ENCODE measurements around the gene HTR1E. TPM values are rescaled to one million over a fixed set of nuclear protein-coding genes. Genes with fewer than 3 reads are reported as not detected.

The HTR1E gene
- total and polyA plus RNA-seq, 2 donors (not counting 1 experiment from before 2014, with no cell fraction given), result not detected

GRCh38 chr6:86936834-86937218 is 502 bp upstream of the HTR1E start:
- WGBS (ENCODE audit: insufficient coverage), result 12% methylated on average over 9 of the region's 12 CpGs
- no peak for TF ChIP-seq CTCF (IDR thresholded peaks at IDR 0.05)
- no peak for TF ChIP-seq EZH2 (IDR thresholded peaks at IDR 0.05; ENCODE audit: borderline replicate concordance, insufficient read depth, low read depth, low read length, poor library complexity, severe bottlenecking)
- H4K20me1 ChIP-seq (ENCODE audit: control insufficient read depth, insufficient read depth, low read length, poor library complexity, severe bottlenecking), result no peaks in the 10 kb centered on the region
- H3K4me2 ChIP-seq (replicated peaks; ENCODE audit: low read depth, low read length, poor library complexity, severe bottlenecking), result peak overlapping the region; percentile 63
- H3K4me3 Mint-ChIP-seq, result peak overlapping the region; percentile 73
- ATAC-seq (ENCODE audit: low read depth), result no peak
- H3K4me1 ChIP-seq (ENCODE audit: control insufficient read depth in 2 of 2, insufficient read depth in 2 of 2, low read length in 2 of 2), result peaks cover 12 to 14% of the 10 kb centered on the region in 2 donors
- no peaks in the 10 kb centered on the region for H3K79me2 ChIP-seq (ENCODE audit: control insufficient read depth, insufficient read depth, low read length)
- peak overlapping the region in 2 of 5 experiments; percentile 39 to 47 for H3K4me3 ChIP-seq (ENCODE audit: control extremely low read depth in 1 of 5, extremely low read depth in 1 of 5, insufficient read depth in 1 of 5, low read depth in 2 of 5, low read length in 4 of 5)
- intact Hi-C loops (cut with micrococcal nuclease), result loop anchor here (5.0 kb wide), 1 partner anchor 1015 kb away; no protein-coding TSS in a partner anchor
- peaks cover 19% of the 10 kb centered on the region for H3K4me1 Mint-ChIP-seq
- H3K9me3 Mint-ChIP-seq (ENCODE audit: insufficient read depth), result no peaks in the 10 kb centered on the region
- H3K27me3 ChIP-seq (replicated peaks in 1 of 4; ENCODE audit: control extremely low read depth in 1 of 4, control insufficient read depth in 3 of 4, insufficient read depth in 4 of 4, low read length in 3 of 4), result peaks cover 0 to 32% (median 19%) of the 10 kb centered on the region in 4 experiments
- no peak for DNase-seq
- peak overlapping the region; percentile 41 for H3K9ac ChIP-seq (ENCODE audit: low read length)
- H2AFZ ChIP-seq (ENCODE audit: insufficient read depth, low read depth, low read length, poor library complexity, severe bottlenecking), result peak overlapping the region; percentile 63
- POLR2A ChIA-PET, result no interaction called here
- H3K9me3 ChIP-seq (ENCODE audit: control extremely low read depth in 1 of 3, control insufficient read depth in 2 of 3, insufficient read depth in 1 of 3, low read length in 2 of 3), result peaks cover 0 to 5% (median 0%) of the 10 kb centered on the region in 3 donors
- no peaks in the 10 kb centered on the region for H3K36me3 ChIP-seq (replicated peaks in 1 of 2; ENCODE audit: control extremely low read depth in 1 of 2, control insufficient read depth in 1 of 2, extremely low read depth in 1 of 2, insufficient read depth in 2 of 2, low read length in 1 of 2)
- no peak overlapping the region for H3K27ac ChIP-seq (ENCODE audit: low read length in 2 of 2)
- CTCF ChIA-PET, result no interaction called here
- H3K27ac Mint-ChIP-seq, result no peak overlapping the region
- peaks cover 61% of the 10 kb centered on the region for H3K27me3 Mint-ChIP-seq

- H4K20me1 ChIP-seq (ENCODE audit: control insufficient read depth, insufficient read depth, low read length, poor library complexity, severe bottlenecking), result no peaks in the 10 kb centered on the region
- 83% methylated on average over 3 of the region's 4 CpGs for whole genome bisulfite sequencing (ENCODE audit: insufficient coverage)
Measured at GRCh38 chr6:86938814-86939213, 1.5 kb downstream of the HTR1E start.

More at GRCh38 chr6:86938814-86939213, 1.5 kb downstream of the HTR1E start:
- intact Hi-C loops (cut with micrococcal nuclease), result loop anchor here (5.0 kb wide), 1 partner anchor 1017 kb away; no protein-coding TSS in a partner anchor
- peaks cover 12 to 14% of the 10 kb centered on the region in 2 donors for H3K4me1 ChIP-seq (ENCODE audit: control insufficient read depth in 2 of 2, insufficient read depth in 2 of 2, low read length in 2 of 2)
- TF ChIP-seq CTCF (IDR thresholded peaks at IDR 0.05) (no peak), EZH2 (IDR thresholded peaks at IDR 0.05; ENCODE audit: borderline replicate concordance, insufficient read depth, low read depth, low read length, poor library complexity, severe bottlenecking) (no peak)
- Mint-ChIP-seq H3K27me3 (peaks cover 56% of the 10 kb centered on the region), H3K4me1 (peaks cover 17% of the 10 kb centered on the region), H3K27ac (no peak overlapping the region), H3K4me3 (no peak overlapping the region), H3K9me3 (ENCODE audit: insufficient read depth) (no peaks in the 10 kb centered on the region)
- POLR2A ChIA-PET, result no interaction called here
- no peak overlapping the region for H3K9ac ChIP-seq (ENCODE audit: low read length)
- H2AFZ ChIP-seq (ENCODE audit: insufficient read depth, low read depth, low read length, poor library complexity, severe bottlenecking), result no peak overlapping the region
- H3K4me3 ChIP-seq (ENCODE audit: control extremely low read depth in 1 of 5, extremely low read depth in 1 of 5, insufficient read depth in 1 of 5, low read depth in 2 of 5, low read length in 4 of 5), result no peak overlapping the region
- no peak overlapping the region for H3K27ac ChIP-seq (ENCODE audit: low read length in 2 of 2)
- CTCF ChIA-PET, result interaction anchor here (0.9 kb wide), 1 partner anchor 21 kb away, joined by 4 read pairs; no protein-coding TSS in a partner anchor
- peaks cover 0 to 32% (median 19%) of the 10 kb centered on the region in 4 experiments for H3K27me3 ChIP-seq (replicated peaks in 1 of 4; ENCODE audit: control extremely low read depth in 1 of 4, control insufficient read depth in 3 of 4, insufficient read depth in 4 of 4, low read length in 3 of 4)
- no peaks in the 10 kb centered on the region for H3K36me3 ChIP-seq (replicated peaks in 1 of 2; ENCODE audit: control extremely low read depth in 1 of 2, control insufficient read depth in 1 of 2, extremely low read depth in 1 of 2, insufficient read depth in 2 of 2, low read length in 1 of 2)
- DNase-seq (no peak), ATAC-seq (ENCODE audit: low read depth) (no peak)
- H3K4me2 ChIP-seq (replicated peaks; ENCODE audit: low read depth, low read length, poor library complexity, severe bottlenecking), result no peak overlapping the region
- peaks cover 0 to 5% (median 0%) of the 10 kb centered on the region in 3 donors for H3K9me3 ChIP-seq (ENCODE audit: control extremely low read depth in 1 of 3, control insufficient read depth in 2 of 3, insufficient read depth in 1 of 3, low read length in 2 of 3)
- no peaks in the 10 kb centered on the region for H3K79me2 ChIP-seq (ENCODE audit: control insufficient read depth, insufficient read depth, low read length)

All from B cell (primary cell).